Measurements from ENCODE around the gene SLC7A4.

SLC7A4 gene

DNA sequence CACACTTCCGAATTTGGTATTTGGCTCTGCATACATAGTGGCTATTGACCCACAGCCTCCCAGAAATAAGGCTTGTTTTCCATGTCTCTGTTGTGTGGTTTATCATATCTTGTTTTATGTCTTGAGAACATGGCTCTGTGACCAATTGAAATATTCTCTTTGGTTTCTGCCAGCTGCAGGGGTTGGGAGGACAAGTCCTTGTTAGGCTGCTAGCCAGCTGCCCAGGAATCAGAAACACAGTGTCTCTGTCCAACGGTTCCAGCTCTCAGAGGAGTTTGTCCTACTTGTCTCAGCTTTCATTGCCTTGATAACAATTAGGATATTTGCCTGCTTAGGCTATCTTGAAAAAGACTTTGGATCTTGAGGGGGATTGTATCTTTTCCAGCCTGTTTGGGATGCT lies 6.0 kb upstream of the SLC7A4 start:
- DNase-seq = no peak

DNA sequence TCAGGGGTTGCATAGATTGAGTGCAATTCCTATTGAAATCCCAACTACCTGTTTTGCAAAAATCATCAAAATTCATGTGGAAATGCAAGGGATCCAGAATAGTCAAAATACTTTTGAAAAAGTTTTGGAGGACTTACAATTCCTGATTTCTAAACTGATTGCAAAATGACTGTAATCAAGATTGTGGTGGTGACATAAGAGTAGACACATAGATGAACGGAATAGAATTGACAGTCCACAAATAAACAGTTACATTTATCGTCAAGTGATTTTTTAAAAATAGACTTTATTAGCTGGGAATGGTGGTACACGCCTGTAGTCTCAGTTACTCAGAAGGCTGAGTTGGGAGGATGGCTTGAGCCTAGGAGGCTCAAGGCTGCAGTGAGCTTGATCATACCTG lies 2.6 kb upstream of the SLC7A4 start:
- DNase-seq = no peak

DNA sequence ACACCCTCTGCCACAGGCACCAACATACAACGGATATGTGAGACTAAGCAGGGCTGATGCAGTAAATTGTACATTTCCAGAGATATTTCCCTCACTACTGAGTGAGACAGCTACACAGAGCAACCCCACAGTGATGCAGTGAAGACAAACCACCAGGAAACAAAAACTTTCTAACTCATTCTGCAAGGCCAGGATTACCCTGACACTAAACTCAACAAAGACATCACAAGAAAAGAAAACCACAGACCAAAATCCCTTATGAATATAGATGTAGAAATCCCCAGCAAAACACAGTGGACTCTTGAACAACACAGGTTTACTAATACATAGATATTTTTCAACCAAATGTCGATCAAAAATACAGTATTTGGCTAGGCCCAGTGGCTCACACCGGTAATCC lies 1.5 kb upstream of the SLC7A4 start:
- DNase-seq = no peak

DNA sequence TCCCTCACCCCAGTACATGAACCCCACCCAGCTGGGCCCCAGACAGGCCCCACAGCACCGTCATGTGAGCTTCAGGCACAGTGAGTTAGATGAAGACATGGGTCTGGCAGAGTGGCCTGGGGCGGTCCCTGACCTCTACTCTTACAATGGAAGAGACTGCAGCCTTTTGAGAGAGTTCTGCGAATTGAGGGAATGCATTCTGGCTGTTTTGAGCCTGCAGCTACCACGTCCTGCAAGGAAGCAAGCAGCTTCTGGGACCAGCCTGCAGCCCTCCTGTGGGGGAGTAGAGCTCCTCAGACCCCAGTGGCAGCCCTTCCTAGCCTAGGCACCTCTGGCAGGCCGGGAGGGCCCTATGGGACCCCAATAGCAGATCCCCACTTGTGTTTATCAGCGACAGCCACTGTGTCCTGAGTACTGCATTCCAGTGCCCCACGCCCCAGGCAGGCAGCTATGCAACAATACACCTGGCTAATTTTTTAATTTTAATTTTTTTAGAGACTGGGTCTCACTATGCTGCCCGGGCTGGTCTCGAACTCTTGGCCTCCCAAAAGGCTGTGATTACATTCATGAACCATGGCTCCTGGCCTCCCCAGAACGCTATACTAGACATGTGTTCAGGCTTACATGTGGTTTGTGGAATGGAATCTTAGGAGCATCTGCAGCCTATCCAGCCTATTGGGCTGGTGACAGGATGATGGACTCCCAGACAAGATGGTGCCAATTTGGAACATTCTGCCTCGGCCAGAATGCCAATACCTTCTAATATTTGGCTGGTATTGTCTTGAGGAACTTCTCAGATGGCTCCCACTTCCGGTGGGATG lies 717 bp upstream of the SLC7A4 start:
- DNase-seq = no peak

DNA sequence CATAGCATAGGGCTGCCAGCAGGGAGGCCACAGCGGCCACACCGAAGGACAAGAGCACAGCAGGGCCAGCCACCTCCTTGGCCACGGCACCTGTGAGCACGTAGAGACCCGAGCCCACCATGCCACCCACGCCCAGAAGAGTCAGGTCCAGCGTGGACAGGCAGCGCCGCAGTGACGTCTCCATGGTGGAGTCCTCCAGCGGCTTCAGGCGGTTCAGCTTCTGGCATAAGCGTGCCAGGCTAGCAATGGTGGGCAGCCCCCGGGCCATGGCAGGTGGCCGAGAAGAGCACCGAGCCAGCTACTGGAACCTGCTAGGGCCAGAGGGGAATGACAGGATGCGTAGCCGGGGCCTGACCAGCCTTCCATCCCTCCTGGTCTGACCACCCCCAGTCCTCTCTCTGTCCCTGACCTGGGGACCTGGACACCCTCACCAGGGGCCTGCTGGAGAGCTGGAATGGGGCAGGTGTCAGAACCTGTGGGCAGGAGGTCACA lies 770 bp downstream of the SLC7A4 start:
- DNase-seq = no peak

DNA sequence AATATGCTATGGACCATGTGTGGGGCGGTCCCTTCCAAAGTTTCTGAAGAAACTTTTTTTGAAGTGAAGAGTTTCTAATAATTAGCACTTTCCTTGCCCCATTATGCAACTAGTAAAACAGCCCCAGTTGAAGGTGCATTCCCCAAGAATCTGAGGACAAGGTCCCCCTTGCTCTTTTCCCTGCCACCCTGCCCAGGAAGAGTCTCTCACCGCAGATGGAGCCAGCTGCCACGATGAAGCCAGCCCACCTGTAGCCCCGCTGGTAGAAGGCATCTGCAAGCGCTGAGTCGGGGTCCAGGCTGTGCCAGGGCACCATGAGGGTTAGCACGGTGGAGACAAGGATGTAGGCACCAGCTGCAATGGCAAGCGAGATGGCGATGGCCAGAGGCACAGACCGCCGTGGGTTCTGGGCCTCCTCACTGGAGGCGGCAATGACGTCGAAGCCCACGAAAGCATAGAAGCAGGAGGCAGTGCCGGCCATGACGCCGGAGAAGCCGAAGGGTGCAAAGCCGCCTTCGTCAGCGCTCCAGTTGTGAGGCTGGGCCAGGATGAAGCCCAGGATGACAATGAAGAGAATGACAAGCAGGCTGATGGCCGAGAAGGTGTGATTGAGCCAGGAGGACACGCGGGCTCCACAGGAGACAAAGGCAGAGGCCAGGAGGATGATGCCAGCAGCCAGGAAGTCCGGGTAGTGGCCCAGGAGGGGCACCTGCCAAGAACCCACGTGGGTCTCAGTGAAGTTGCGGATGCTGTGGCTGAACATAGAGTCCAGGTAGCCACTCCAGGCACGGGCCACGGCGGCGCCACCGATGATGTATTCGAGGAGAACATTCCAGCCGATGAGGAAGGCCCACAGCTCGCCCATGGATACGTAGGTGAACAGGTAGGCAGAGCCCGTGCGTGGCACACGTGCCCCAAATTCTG lies 1.5 kb downstream of the SLC7A4 start:
- DNase-seq = no peak

DNA sequence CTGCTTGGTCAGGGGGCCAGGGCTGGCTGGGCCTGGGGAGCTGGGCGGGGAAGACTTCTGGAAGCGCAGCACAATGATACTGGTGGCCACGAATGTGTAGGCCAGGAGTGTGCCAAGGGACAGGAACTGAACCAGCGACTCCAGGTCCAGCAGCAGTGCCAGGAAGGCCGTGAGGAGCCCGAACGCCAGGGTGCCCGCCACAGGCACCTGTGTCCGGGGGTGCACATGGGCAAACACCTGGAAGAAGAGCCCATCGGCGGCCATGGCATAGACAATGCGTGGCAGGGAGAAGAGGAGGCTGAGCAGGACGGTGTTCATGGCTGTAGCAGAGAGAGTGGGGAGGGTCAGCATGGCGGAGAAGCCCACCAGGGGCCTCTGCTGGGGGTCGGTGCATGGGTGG lies 2.3 kb downstream of the SLC7A4 start:
- no peak for DNase-seq

DNA sequence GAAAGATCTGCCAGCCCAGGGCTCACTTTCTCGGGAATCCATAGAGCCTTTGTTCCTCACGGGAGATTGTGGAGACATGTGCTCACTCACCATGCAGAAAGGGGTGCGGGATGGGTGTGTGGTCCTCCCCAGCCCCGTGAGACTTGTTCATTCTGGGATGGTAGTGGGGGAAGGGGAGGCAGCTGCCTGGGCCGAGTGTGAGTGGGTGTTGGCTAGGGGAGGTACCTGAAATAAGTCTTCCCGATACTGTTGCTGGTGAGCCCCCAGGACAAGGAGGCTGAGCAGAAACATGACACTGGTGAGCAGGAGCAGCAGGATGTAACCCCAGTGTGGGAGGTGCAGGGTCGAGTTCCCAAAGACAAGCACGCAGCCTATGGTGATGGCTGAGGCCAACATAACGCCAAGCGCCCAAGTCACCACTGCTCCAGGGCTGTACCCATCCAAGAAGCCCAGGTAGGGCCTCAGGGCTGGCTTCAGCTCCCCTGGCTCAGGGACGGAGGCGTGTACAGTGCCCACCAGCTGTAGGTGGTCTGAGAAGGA lies 2.8 kb downstream of the SLC7A4 start:
- no peak for DNase-seq

DNA sequence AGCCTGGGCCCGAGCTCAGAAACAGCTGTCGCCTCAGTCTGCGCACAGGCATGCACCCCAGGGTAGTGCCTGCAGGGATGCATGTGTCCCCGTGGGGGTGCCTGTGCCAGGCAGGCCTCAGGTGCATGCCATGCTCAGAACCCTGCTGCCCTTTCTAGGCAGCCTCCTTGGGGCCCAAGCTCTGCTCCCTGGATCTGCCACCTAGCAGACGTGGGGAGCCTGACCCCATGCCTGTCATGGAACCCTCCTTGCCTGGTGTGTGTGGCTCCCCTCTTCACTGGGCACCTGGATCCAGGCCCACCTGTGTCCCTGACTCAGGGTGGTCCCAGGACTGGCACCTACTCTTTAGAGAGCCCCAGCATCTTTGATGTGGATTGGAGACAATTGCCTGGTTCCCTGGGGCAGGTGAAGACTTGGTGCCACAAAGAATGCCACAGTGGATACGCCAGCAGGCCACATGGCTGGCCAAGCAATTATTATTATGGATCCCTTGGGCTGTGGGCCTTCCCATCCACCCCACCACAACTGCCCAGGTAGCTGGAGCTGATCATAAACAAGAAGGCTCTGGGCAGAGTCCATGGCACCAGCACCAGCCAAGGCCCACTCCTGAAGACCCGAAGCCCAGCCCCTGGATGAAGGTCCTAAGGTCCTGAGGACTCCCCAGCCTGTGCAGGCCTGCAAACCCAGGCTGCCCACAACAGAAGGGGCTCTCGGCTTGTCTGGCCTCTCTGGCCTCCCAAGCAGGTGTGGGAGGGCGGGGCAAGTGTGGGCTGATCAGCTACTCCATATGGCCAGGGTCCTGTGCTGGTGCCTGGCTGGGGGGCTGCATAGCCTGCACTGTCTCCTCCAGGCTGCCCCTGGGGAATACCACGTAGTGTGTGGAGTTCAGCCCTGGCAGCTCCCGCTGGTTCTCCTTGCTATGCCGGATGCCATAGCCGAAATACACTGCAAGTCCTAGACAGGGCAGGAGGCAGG lies 3.8 kb downstream of the SLC7A4 start:
- DNase-seq = no peak

DNA sequence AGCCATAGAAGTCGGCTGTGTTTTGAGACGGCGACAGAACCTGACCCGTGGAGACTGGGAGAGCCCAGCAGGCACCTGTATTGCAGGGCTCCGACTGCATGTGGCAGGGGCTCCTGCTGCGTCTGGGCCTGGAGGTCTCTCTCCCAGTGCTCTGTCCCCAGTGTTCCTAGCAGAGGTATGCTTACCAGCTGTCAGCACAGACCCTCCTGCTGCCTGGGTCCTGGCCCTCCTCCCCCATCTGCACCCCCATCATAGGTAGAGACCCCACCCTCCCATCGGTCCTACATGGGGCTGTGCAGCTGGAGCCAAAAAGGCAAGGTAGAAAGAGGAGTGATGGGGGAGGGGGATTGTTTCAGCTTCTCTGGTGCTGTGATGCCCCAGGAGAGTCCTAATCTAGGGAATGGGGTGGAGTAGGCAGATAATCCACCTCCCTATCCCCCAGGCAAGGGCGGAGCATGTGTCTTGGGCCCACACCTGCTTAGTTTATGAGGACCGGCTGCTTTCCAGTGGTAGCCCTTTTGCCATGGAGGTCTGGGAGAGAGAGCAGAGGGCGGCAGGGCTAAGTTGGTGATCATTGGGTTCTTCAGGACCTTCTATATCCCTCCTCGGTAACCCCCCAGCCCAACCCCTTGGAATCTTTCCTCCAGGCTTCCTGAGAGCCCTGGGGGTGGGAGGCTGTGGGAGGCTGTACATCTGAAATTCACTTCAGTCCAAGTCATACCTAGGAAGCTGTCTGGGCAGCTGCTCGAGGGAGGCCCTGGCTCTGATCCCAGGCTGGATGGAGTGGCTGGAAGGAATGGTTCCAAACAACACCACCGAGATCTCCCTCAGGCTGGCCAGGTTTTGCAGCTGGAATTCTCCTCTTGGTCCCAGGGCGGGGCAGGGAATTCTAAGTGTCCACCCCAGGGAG lies 5.3 kb downstream of the SLC7A4 start:
- no peak for DNase-seq

DNA sequence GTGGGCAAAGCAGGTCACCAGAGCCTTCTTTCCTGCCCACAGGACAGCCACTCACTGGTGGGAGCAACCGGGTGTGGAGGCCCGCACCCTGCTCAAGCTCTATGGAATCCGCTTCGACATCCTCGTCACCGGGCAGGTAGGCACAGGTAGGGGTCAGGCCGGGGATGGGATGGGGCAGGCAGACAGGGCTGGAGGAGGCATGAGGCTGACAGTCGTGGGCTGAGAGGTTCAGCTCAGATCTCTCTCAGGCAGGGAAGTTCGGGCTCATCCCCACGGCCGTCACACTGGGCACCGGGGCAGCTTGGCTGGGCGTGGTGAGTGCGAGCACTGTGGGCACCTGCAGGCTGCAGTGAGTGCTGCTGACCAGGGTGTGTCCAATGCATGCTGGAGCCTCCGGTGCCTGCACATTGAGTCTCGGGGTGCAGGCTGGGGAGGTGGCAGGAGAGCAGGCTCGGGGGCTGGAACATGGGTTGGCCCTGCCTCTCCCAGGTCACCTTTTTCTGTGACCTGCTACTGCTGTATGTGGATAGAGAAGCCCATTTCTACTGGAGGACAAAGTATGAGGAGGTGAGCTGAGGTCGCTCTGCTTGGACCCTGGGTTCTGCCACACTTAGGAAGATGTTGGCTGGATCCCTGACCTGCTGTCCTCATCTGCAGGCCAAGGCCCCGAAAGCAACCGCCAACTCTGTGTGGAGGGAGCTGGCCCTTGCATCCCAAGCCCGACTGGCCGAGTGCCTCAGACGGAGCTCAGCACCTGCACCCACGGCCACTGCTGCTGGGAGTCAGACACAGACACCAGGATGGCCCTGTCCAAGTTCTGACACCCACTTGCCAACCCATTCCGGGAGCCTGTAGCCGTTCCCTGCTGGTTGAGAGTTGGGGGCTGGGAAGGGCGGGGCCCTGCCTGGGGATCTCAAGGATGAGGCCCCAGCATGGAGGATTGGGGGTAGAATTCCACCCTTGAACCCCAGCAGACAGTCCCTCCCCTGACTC lies 6.3 kb downstream of the SLC7A4 start:
- no peak for DNase-seq

DNA sequence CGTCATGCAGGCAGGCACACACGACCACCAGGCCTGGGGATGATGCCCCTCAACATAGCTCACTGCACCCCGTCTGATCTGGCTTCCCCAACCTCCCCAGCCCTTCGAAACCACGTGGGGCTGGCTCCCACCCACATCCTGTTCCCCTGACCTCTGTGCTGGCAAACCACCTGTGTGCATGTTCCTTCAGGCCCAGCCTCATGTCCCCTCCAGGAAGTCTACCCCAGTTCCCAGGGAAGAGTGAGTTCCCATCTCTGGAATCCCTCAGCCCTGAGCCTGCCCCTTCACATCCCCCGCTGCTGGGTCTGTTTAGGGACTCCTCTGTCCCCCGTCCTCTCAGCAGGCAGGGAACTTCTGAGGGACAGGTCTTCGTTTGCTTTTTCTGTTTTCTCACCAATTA lies 7.1 kb downstream of the SLC7A4 start:
- DNase-seq = no peak

DNA sequence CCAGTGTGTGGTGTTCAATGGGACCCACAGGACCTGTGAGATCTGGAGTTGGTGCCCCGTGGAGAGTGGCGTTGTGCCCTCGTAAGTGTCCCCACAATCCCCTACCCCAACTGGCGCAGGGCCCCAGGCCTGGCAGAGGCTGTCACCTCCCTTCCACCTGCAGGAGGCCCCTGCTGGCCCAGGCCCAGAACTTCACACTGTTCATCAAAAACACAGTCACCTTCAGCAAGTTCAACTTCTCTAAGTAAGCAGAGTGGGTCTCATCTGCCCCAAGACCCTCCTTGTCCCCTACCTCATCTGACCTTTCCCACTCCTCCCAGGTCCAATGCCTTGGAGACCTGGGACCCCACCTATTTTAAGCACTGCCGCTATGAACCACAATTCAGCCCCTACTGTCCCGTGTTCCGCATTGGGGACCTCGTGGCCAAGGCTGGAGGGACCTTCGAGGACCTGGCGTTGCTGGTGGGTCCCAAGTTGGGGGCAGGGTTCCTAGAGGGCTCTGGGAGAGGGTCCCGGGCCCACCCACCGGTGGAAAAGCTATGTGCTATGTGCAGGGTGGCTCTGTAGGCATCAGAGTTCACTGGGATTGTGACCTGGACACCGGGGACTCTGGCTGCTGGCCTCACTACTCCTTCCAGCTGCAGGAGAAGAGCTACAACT lies 9.3 kb downstream of the SLC7A4 start:
- no peak for DNase-seq

DNA sequence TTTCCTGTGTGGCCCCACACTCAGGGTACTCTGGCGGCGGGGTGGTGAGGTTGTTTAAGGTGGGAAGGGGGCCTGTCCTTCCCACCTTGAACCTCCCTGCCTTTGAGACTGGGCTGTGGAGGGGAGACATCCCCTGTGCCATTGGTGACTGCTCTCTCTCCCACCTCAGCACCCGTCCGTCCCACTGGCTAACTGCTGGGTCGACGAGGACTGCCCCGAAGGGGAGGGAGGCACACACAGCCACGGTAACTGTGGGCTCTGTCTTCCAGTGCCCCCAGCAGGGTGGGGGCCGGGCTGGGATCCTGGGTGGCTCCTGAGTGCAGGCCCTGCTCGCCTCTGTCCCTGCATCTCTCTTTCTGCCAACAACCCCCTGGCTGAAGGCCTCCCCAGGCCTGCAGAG lies 9.9 kb downstream of the SLC7A4 start:
- DNase-seq = no peak

DNA sequence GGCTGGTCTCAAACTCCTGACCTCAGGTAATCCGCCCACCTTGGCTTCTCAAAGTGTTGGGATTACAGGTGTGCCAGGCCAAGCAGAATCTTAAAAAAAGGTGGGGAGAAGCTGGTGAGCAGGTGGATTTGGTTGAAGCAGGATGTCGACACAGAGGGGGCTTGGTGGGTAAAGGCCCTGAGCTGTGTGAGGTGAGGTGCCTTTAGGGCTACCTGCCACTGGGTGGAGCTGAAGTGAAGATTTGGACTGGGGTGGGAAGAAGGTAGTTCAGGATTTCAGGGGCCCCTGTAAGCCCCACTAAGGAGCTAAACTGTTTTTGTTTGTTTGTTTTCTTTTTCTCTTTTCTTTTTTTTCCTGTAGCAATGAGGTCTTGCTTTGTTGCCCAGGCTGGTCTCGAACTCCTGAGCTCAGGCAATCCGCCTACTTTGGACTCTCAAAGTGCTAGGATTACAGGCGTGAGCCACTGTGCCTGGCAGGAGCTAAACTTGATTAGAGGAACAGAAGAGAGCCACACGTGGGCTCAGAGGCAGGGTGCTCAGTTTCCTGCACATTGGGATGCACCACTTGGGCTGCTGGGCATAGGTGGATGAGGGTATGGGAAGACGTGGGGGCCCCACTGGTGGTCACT lies 11.4 kb downstream of the SLC7A4 start:
- DNase-seq = peak; percentile 10

DNA sequence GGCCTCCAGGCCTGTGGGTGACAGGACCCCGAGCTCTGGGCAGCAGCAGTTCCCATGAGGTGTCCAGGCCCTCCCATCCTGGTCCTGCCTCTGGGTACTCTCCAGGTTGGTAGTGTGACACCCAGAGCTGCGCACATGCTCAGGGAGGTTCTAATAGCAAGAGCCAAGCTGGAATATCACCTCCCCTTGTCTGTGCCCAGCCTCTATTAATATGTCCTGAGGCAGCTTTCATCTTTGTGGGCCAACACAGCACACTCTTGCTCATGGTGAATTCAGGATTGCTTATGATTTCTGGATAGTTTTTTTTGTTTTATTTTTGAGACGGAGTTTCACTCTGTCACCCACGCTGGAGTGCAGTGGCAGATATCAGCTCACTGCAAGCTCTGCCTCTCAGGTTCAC lies 14.0 kb downstream of the SLC7A4 start:
- DNase-seq = no peak

DNA sequence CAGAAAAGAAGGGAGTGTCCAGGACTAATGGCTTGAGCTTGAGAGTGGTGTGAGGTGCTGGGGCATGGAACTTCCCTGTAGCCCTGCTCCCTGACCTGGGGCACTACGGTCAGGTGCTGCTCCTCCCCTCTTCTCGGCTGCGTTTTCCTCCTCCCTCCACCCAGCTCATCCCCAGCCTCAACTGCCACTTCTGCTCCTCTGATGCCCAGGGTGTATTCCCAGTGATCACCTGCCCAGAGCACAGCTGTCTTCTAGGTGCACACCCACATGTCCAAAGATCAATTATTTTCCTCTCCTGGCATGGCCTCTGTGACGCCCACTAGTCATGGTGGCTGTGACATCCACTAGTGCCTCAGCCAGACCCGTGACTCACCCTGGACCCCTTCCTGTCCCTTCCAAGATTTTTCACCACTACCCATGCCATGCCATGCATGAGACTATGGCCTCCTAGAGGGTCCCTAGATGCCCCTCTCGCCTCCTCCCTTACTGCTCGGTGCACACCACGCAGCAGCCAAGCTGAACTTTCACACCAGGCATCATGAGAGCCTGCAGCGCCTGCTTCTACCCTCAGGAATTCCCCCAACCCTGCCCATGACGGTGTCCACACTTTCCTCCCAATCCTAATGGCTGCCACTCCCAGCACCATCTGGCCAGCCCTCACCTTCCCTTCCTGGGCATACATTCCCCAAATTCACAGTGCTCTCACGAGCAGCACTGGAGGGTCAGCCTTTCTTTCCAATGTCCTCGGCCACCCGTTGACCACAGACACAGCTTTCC lies 15.5 kb downstream of the SLC7A4 start:
- no peak for DNase-seq

DNA sequence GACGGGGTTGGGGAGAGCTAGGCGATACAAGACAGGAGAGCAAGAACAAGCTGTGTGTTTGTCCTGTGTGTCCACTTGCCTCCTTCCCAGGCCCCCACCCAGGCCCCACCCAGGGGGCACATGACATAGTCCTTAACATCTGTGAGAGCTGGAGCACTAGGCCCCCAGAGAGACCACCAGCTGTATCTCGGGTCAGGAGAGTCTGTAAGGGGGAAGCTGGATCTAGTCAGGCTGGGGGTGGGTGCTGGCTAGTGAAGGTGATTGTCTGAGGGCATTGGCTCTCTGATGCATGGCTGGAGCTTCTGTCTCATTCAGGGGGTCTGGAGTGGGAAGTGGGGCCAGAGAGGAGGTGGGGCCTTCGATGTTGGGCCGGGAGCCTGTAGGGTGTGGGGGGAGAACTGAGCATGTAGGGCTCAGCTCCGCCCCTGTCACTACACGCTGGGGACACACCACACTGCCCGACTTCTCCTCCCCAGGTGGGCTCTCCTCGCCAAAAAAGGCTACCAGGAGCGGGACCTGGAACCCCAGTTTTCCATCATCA lies 16.8 kb downstream of the SLC7A4 start:
- DNase-seq = no peak
